ENCODE data around the gene HS3ST5. TPM values are rescaled to one million over a fixed set of nuclear protein-coding genes. Genes with fewer than 3 reads are reported as not detected.

HS3ST5 gene
- total RNA-seq, 1 donor from 2014 or later: 0.12 TPM

- no peak for TF ChIP-seq CTCF (IDR thresholded peaks at IDR 0.05)
- no peak for ATAC-seq
These were observed 82.0 kb downstream of the HS3ST5 start for GRCh38 chr6:114260810-114261209.

GRCh38 chr6:114258376-114258775 lies 84.4 kb downstream of the HS3ST5 start:
- DNase-seq: no peak
- no peak for TF ChIP-seq CTCF (IDR thresholded peaks at IDR 0.05)
- Histone ChIP-seq H3K27ac (no peak overlapping the region), H3K9me3 (no peaks in the 10 kb centered on the region), H3K4me3 (no peak overlapping the region), H3K27me3 (ENCODE audit: low read depth) (no peaks in the 10 kb centered on the region), H3K4me1 (no peaks in the 10 kb centered on the region), H3K36me3 (no peaks in the 10 kb centered on the region)
- intact Hi-C loops (cut with DNase I): no loop called here
- ATAC-seq: peak in 1 of 2 donors; percentile 29

More at GRCh38 chr6:114260810-114261209, 82.0 kb downstream of the HS3ST5 start:
- H3K27ac ChIP-seq: no peak overlapping the region
- no peaks in the 10 kb centered on the region for H3K36me3 ChIP-seq
- intact Hi-C loops (cut with DNase I): no loop called here
- no peak for DNase-seq
- no peak overlapping the region for H3K4me3 ChIP-seq
- no peaks in the 10 kb centered on the region for H3K27me3 ChIP-seq (ENCODE audit: low read depth)
- no peaks in the 10 kb centered on the region for H3K4me1 ChIP-seq
- H3K9me3 ChIP-seq: no peaks in the 10 kb centered on the region

GRCh38 chr6:114253431-114253830 lies 89.4 kb downstream of the HS3ST5 start:
- Histone ChIP-seq H3K36me3 (no peaks in the 10 kb centered on the region), H3K4me1 (no peaks in the 10 kb centered on the region), H3K27me3 (ENCODE audit: low read depth) (no peaks in the 10 kb centered on the region), H3K27ac (no peak overlapping the region), H3K4me3 (no peak overlapping the region), H3K9me3 (no peaks in the 10 kb centered on the region)
- intact Hi-C loops (cut with DNase I): no loop called here
- DNase-seq (no peak), ATAC-seq (no peak)
- TF ChIP-seq CTCF (IDR thresholded peaks at IDR 0.05): no peak

GRCh38 chr6:114249522-114249921 lies 93.3 kb downstream of the HS3ST5 start:
- Histone ChIP-seq H3K27ac (no peak overlapping the region), H3K4me3 (no peak overlapping the region), H3K9me3 (no peaks in the 10 kb centered on the region), H3K27me3 (ENCODE audit: low read depth) (no peaks in the 10 kb centered on the region), H3K4me1 (no peaks in the 10 kb centered on the region), H3K36me3 (no peaks in the 10 kb centered on the region)
- ATAC-seq (no peak), DNase-seq (no peak)
- intact Hi-C loops (cut with DNase I): no loop called here
- no peak for TF ChIP-seq CTCF (IDR thresholded peaks at IDR 0.05)

GRCh38 chr6:114247101-114247500 lies 95.7 kb downstream of the HS3ST5 start:
- Histone ChIP-seq H3K27ac (no peak overlapping the region), H3K4me3 (no peak overlapping the region), H3K4me1 (no peaks in the 10 kb centered on the region), H3K36me3 (no peaks in the 10 kb centered on the region), H3K9me3 (no peaks in the 10 kb centered on the region), H3K27me3 (ENCODE audit: low read depth) (no peaks in the 10 kb centered on the region)
- no peak for TF ChIP-seq CTCF (IDR thresholded peaks at IDR 0.05)
- ATAC-seq (no peak), DNase-seq (no peak)
- intact Hi-C loops (cut with DNase I): no loop called here

GRCh38 chr6:114240796-114241195 lies 102.0 kb downstream of the HS3ST5 start:
- Histone ChIP-seq H3K27me3 (ENCODE audit: low read depth) (no peaks in the 10 kb centered on the region), H3K4me1 (no peaks in the 10 kb centered on the region), H3K9me3 (no peaks in the 10 kb centered on the region), H3K27ac (no peak overlapping the region), H3K4me3 (no peak overlapping the region), H3K36me3 (no peaks in the 10 kb centered on the region)
- ATAC-seq (no peak), DNase-seq (no peak)
- no peak for TF ChIP-seq CTCF (IDR thresholded peaks at IDR 0.05)
- intact Hi-C loops (cut with DNase I): no loop called here
